GM23338 (cell line): ENCODE results near the gene LYZL1. TPM values are rescaled to one million over a fixed set of nuclear protein-coding genes. Genes with fewer than 3 reads are reported as not detected.

Experiments used
- ATAC-seq: fragments of 200-7000 bp; cut with Tn5 transposase; 3 replicates; pipeline ENCODE4 v1.9.1; 2020
- DNase-seq: peaks from one replicate; pipeline ENCODE4 v3.0.0-alpha.2; 2015; ENCODE audit warnings: low spot score
- H2AFZ ChIP-seq: fragments of 200-600 bp; sonication (generic); 2 replicates; pipeline ENCODE4 v1.8.0; 2016; ENCODE audit warnings: antibody characterized with exemption, mild to moderate bottlenecking, moderate library complexity
- H3F3A ChIP-seq: fragments of 200-600 bp; sonication (generic); replicated peaks from 2 replicates; pipeline ENCODE4 v1.8.0; 2017; ENCODE audit warnings: antibody characterized with exemption, mixed run types, low read depth
- H3K27ac ChIP-seq: fragments of 200-600 bp; sonication (generic); 2 replicates; pipeline ENCODE4 v1.6.1; 2016; ENCODE audit warnings: low read depth
- H3K27me3 ChIP-seq: fragments of 200-600 bp; sonication (generic); 2 replicates; pipeline ENCODE4 v1.8.0; 2016; ENCODE audit warnings: mild to moderate bottlenecking, mixed run types, moderate library complexity; ENCODE audit not compliant: insufficient read depth
- H3K36me3 ChIP-seq: fragments of 200-600 bp; sonication (generic); 2 replicates; pipeline ENCODE4 v1.8.0; 2016; ENCODE audit warnings: mild to moderate bottlenecking; ENCODE audit not compliant: insufficient read depth
- H3K4me1 ChIP-seq: fragments of 200-600 bp; sonication (generic); 2 replicates; pipeline ENCODE4 v1.8.0; 2016; ENCODE audit warnings: mild to moderate bottlenecking, moderate library complexity; ENCODE audit not compliant: insufficient read depth
- H3K4me2 ChIP-seq: fragments of 200-600 bp; sonication (generic); 2 replicates; pipeline ENCODE4 v1.7.1; 2017; ENCODE audit warnings: mixed run types
- H3K4me3 ChIP-seq: fragments of 200-600 bp; sonication (generic); 2 replicates; pipeline ENCODE4 v1.6.1; 2016; ENCODE audit warnings: mixed run types
- H3K79me2 ChIP-seq: fragments of 200-600 bp; sonication (generic); replicated peaks from 2 replicates; pipeline ENCODE4 v1.8.0; 2017; ENCODE audit warnings: mild to moderate bottlenecking; ENCODE audit not compliant: insufficient read depth
- H3K9me2 ChIP-seq: fragments of 200-600 bp; sonication (generic); 2 replicates; pipeline ENCODE4 v1.8.0; 2017; ENCODE audit not compliant: insufficient read depth
- H4K20me1 ChIP-seq: fragments of 200-600 bp; sonication (generic); replicated peaks from 2 replicates; pipeline ENCODE4 v1.8.0; 2017; ENCODE audit warnings: mild to moderate bottlenecking; ENCODE audit not compliant: insufficient read depth
- H3K27ac Mint-ChIP-seq: 2 replicates; pipeline ENCODE4 v1.8.0; 2020; ENCODE audit warnings: inconsistent platforms, mild to moderate bottlenecking, moderate library complexity, mixed read lengths
- H3K27me3 Mint-ChIP-seq: 3 replicates; pipeline ENCODE4 v1.8.0; 2022; ENCODE audit warnings: low read depth, mild to moderate bottlenecking, moderate library complexity, mixed read lengths, inconsistent platforms; ENCODE audit not compliant: insufficient read depth, poor library complexity
- H3K36me3 Mint-ChIP-seq: 3 replicates; pipeline ENCODE4 v1.8.0; 2021; ENCODE audit warnings: low read depth, mild to moderate bottlenecking, inconsistent platforms, moderate library complexity, mixed read lengths
- H3K4me1 Mint-ChIP-seq: 3 replicates; pipeline ENCODE4 v1.8.0; 2020; ENCODE audit warnings: mild to moderate bottlenecking, inconsistent platforms, mixed read lengths
- H3K4me3 Mint-ChIP-seq: 3 replicates; pipeline ENCODE4 v1.8.0; 2021; ENCODE audit warnings: moderate library complexity, mild to moderate bottlenecking, inconsistent platforms, mixed read lengths
- H3K9me3 Mint-ChIP-seq: 3 replicates; pipeline ENCODE4 v1.8.0; 2020; ENCODE audit warnings: moderate library complexity, mild to moderate bottlenecking, inconsistent platforms, mixed read lengths
- CREB1 ChIP-seq: fragments of 250-450 bp; sonication (Bioruptor Pico); IDR thresholded peaks from 2 replicates; pipeline ENCODE4 v1.5.0; 2020; ENCODE audit warnings: low read depth, mild to moderate bottlenecking, moderate library complexity
- CTCF ChIP-seq, 2 experiments: fragments of 200-600 bp in 1 of 2; sonication (generic) in 1 of 2; conservative IDR thresholded peaks; 2 replicates each; pipeline versions ENCODE4 v1.5.1 to v1.6.1; 2016 to 2017; ENCODE audit warnings: antibody characterized with exemption in 2 of 2, low read depth in 2 of 2, mild to moderate bottlenecking in 2 of 2, moderate library complexity in 1 of 2
- ETS1 ChIP-seq: IDR thresholded peaks from 2 replicates; pipeline ENCODE4 v1.6.1; 2016; ENCODE audit warnings: antibody characterized with exemption
- EZH2 ChIP-seq: fragments of 200-600 bp; sonication (generic); IDR thresholded peaks from one replicate; pipeline ENCODE4 v1.8.0; 2017; ENCODE audit warnings: antibody characterized with exemption, mild to moderate bottlenecking, low read depth; ENCODE audit not compliant: unreplicated experiment
- EZH2phosphoT487 ChIP-seq: fragments of 200-600 bp; sonication (generic); IDR thresholded peaks from one replicate; pipeline ENCODE4 v1.8.1; 2018; ENCODE audit warnings: antibody characterized with exemption; ENCODE audit not compliant: unreplicated experiment
- JUNB ChIP-seq: IDR thresholded peaks from one replicate; pipeline ENCODE4 v1.6.1; 2016; ENCODE audit warnings: antibody characterized with exemption; ENCODE audit not compliant: unreplicated experiment
- NANOG ChIP-seq: IDR thresholded peaks from 2 replicates; pipeline ENCODE4 v1.6.1; 2016; ENCODE audit warnings: antibody characterized with exemption, borderline replicate concordance
- POLR2AphosphoS5 ChIP-seq: IDR thresholded peaks from 2 replicates; pipeline ENCODE4 v1.6.1; 2016; ENCODE audit warnings: antibody characterized with exemption, low read depth
- REST ChIP-seq: IDR thresholded peaks from one replicate; pipeline ENCODE4 v1.6.1; 2018; ENCODE audit warnings: antibody characterized with exemption; ENCODE audit not compliant: unreplicated experiment
- STAT1 ChIP-seq: IDR thresholded peaks from one replicate; pipeline ENCODE4 v1.6.1; 2016; ENCODE audit warnings: antibody characterized with exemption; ENCODE audit not compliant: unreplicated experiment
- ZNF114 ChIP-seq: fragments of 250-450 bp; sonication (Bioruptor Pico); IDR thresholded peaks from 2 replicates; pipeline ENCODE4 v1.5.0; 2020; ENCODE audit warnings: mild to moderate bottlenecking, moderate library complexity
- ZNF331 ChIP-seq: fragments of 250-450 bp; sonication (Bioruptor Pico); IDR thresholded peaks from 2 replicates; pipeline ENCODE4 v1.5.0; 2020; ENCODE audit warnings: low read depth, mild to moderate bottlenecking, moderate library complexity
- ZNF462 ChIP-seq: fragments of 250-450 bp; sonication (Bioruptor Pico); IDR thresholded peaks from 2 replicates; pipeline ENCODE4 v1.5.0; 2020; ENCODE audit warnings: mild to moderate bottlenecking, moderate library complexity
- polyA plus RNA-seq: library from polyadenylated mRNA; unstranded; fragments of >200 nt; fragmentation: Nextera tagmentation; extraction: Ambion mirVana; gene quantifications from 2 replicates; pipeline ENCODE4 v1.2.1, GENCODE V29; 2016
- total RNA-seq: library from RNA; depleted of rRNA; stranded (reverse); fragments of >200 nt; shearing (Covaris generic); gene quantifications from 2 replicates; pipeline ENCODE4 v1.2.3, GENCODE V29; 2014

LYZL1 gene
- total and polyA plus RNA-seq, 2 experiments from 2014 or later, result not detected

GRCh38 chr10:29348836-29349235 is 60.0 kb downstream of the LYZL1 start:
- Histone ChIP-seq H3K4me3 (no peak overlapping the region), H3K9me2 (peaks cover 12% of the 10 kb centered on the region; the same call in 1 of the 2 replicates), H3F3A (no peaks in the 10 kb centered on the region), H3K4me2 (no peak overlapping the region), H4K20me1 (no peaks in the 10 kb centered on the region), H2AFZ (no peak overlapping the region), H3K4me1 (peaks cover 7% of the 10 kb centered on the region; the same call in 1 of the 2 replicates), H3K27ac (no peak overlapping the region), H3K36me3 (no peaks in the 10 kb centered on the region), H3K27me3 (no peaks in the 10 kb centered on the region), H3K79me2 (no peaks in the 10 kb centered on the region)
- no peak for ATAC-seq
- H3K36me3 Mint-ChIP-seq, result no peaks in the 10 kb centered on the region
- H3K4me1 Mint-ChIP-seq, result peaks cover 17% of the 10 kb centered on the region
- no peak overlapping the region for H3K27ac Mint-ChIP-seq
- no peaks in the 10 kb centered on the region for H3K27me3 Mint-ChIP-seq
- no peak for TF ChIP-seq JUNB
- TF ChIP-seq CREB1 (CRISPR knock-in tag), result no peak
- no peak for TF ChIP-seq STAT1
- no peak for TF ChIP-seq POLR2AphosphoS5
- no peak for TF ChIP-seq ZNF114 (CRISPR knock-in tag)
- no peak for TF ChIP-seq ZNF331 (CRISPR knock-in tag)
- no peak for TF ChIP-seq NANOG
- TF ChIP-seq ETS1, result no peak
- TF ChIP-seq CTCF (conservative IDR thresholded peaks at IDR 0.05; ENCODE audit: low read depth in 2 of 2), result no peak
- TF ChIP-seq ZNF462, result no peak
- no peak for TF ChIP-seq REST
- TF ChIP-seq EZH2phosphoT487, result no peak
- TF ChIP-seq EZH2, result no peak
- no peak overlapping the region for H3K4me3 Mint-ChIP-seq
- H3K9me3 Mint-ChIP-seq, result peaks cover 4% of the 10 kb centered on the region; the same call in 2 of the 3 replicates
- no peak for DNase-seq
